ENCODE results near the gene SCP2.

DNA sequence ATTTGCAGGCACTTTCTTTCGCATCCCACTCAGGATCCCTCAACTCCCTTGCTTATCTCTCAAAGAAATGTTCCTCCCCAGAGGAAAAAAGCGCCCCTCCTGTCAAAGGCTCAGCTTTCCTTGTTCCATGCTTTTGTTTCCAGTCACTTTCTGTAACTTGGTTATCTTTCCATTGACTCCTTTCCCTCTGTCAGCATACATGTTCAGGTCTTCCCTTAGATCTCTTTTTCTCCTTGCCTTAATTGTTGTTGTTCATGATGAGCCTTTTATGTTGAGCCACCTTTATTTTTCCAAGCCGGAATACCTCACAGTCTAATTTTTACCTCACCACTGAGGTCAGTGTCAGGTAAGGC lies 88.4 kb downstream of the SCP2 start:
- TF ChIP-seq, protein P1, sequence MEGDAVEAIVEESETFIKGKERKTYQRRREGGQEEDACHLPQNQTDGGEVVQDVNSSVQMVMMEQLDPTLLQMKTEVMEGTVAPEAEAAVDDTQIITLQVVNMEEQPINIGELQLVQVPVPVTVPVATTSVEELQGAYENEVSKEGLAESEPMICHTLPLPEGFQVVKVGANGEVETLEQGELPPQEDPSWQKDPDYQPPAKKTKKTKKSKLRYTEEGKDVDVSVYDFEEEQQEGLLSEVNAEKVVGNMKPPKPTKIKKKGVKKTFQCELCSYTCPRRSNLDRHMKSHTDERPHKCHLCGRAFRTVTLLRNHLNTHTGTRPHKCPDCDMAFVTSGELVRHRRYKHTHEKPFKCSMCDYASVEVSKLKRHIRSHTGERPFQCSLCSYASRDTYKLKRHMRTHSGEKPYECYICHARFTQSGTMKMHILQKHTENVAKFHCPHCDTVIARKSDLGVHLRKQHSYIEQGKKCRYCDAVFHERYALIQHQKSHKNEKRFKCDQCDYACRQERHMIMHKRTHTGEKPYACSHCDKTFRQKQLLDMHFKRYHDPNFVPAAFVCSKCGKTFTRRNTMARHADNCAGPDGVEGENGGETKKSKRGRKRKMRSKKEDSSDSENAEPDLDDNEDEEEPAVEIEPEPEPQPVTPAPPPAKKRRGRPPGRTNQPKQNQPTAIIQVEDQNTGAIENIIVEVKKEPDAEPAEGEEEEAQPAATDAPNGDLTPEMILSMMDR (conservative IDR thresholded peaks at IDR 0.05; ENCODE audit: low read depth, low read length) = no peak
- no peak for TF ChIP-seq EZH2 (IDR thresholded peaks at IDR 0.05; ENCODE audit: low read length, unreplicated experiment)

All from PC-3 (cell line).